Urinary bladder (tissue), 4 donors: ENCODE measurements around the gene TNNC1. TPM values are rescaled to one million over a fixed set of nuclear protein-coding genes. Genes with fewer than 3 reads are reported as not detected.

Source experiments
- DNase-seq: peaks from one replicate; pipeline ENCODE4 v3.0.0-alpha.2; 2015; ENCODE audit errors: extremely low spot score
- H3K27ac ChIP-seq: one replicate; pipeline ENCODE4 v1.5.1; 2013; ENCODE audit warnings: low read depth, mild to moderate bottlenecking, moderate library complexity
- H3K36me3 ChIP-seq: one replicate; pipeline ENCODE4 v1.6.1; 2013; ENCODE audit warnings: mild to moderate bottlenecking, moderate library complexity; ENCODE audit not compliant: insufficient read depth
- H3K4me1 ChIP-seq: one replicate; pipeline ENCODE4 v1.6.1; 2013; ENCODE audit warnings: mild to moderate bottlenecking, moderate library complexity; ENCODE audit not compliant: insufficient read depth
- H3K4me3 ChIP-seq: one replicate; pipeline ENCODE4 v1.5.1; 2013; ENCODE audit warnings: low read depth, low read length
- WGBS: extraction: QIAGEN DNeasy Blood & Tissue Kit; methylation state at CpG from one replicate; pipeline ENCODE4 v1.1.7; 2013; 5-methylcytosine and 5-hydroxymethylcytosine counted together
- polyA plus RNA-seq: library from polyadenylated mRNA; stranded (reverse); fragments of 200-250 nt; gene quantifications from one replicate; pipeline ENCODE4 v1.2.3, GENCODE V29; 2013
- total RNA-seq: library from RNA; depleted of rRNA; stranded (reverse); fragments of >200 nt; gene quantifications from one replicate; pipeline ENCODE4 v1.2.3, GENCODE V29; 2014
- donor health status: healthy with polysubstance abuse.
- donor health status: healthy.

TNNC1 gene
- total and polyA plus RNA-seq, 2 donors, result 3.1 to 68.4 TPM

DNA sequence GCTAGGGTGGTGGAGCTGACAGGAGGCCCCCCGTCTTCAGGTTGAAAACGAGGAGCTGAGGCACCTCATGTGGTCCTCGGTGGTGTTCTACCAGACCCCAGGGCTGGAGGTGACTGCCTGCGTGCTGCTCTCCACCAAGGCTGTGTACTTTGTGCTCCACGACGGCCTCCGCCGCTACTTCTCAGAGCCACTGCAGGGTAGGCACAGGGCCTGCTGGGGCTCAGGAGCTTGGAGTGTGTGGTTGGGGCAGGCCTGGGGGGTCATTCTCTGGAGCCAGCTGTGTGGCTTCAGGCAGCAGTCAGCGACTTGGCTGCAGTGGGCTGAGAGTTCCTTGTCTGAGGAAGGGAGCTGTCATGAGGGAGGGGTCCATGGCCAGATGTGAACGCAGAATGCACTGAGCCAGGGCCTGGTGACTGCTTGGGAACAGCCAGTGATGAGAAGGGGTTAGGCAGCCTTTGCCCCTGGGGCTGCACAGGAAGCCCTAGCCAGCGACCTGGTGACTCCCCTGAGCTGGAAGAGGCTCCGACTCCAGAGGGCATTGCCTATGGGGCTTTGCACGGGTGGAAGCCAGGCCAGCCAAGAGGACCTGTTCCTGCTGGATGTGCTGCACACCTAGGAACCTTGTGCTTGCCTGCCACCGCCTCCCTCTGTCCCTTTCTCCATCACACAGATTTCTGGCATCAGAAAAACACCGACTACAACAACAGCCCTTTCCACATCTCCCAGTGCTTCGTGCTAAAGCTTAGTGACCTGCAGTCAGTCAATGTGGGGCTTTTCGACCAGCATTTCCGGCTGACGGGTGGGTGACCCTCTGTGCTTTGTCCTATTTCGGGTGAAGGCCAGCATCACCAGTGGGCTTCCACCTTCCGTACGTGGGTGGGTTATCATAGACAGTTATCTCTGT is 36.4 kb upstream of the TNNC1 start:
- H3K4me3 ChIP-seq, result no peak overlapping the region
- no peak for DNase-seq
- no peaks in the 10 kb centered on the region for H3K4me1 ChIP-seq
- WGBS, result 82% methylated on average over 22 of the region's 22 CpGs
- H3K27ac ChIP-seq, result no peak overlapping the region
- H3K36me3 ChIP-seq, result peaks cover 16% of the 10 kb centered on the region

GRCh38 chr3:52489453-52489852 is 35.6 kb upstream of the TNNC1 start:
- no peak for DNase-seq
- 92% methylated on average over 18 of the region's 18 CpGs for WGBS
- Histone ChIP-seq H3K4me3 (no peak overlapping the region), H3K36me3 (peaks cover 16% of the 10 kb centered on the region), H3K27ac (no peak overlapping the region), H3K4me1 (no peaks in the 10 kb centered on the region)

GRCh38 chr3:52488746-52489145 is 34.9 kb upstream of the TNNC1 start:
- H3K27ac ChIP-seq, result no peak overlapping the region
- DNase-seq, result no peak
- H3K36me3 ChIP-seq, result peaks cover 16% of the 10 kb centered on the region
- H3K4me1 ChIP-seq, result no peaks in the 10 kb centered on the region
- H3K4me3 ChIP-seq, result no peak overlapping the region
- WGBS, result 91% methylated on average over 3 of the region's 3 CpGs

GRCh38 chr3:52487788-52488691 is 34.2 kb upstream of the TNNC1 start:
- no peak for DNase-seq
- WGBS, result 96% methylated on average over 59 of the region's 59 CpGs
- Histone ChIP-seq H3K36me3 (peaks cover 15% of the 10 kb centered on the region), H3K4me3 (no peak overlapping the region), H3K4me1 (no peaks in the 10 kb centered on the region), H3K27ac (no peak overlapping the region)

GRCh38 chr3:52487050-52487787 is 33.4 kb upstream of the TNNC1 start:
- peaks cover 14% of the 10 kb centered on the region for H3K36me3 ChIP-seq
- DNase-seq, result no peak
- H3K27ac ChIP-seq, result no peak overlapping the region
- H3K4me3 ChIP-seq, result no peak overlapping the region
- 91% methylated on average over 31 of the region's 31 CpGs for WGBS
- H3K4me1 ChIP-seq, result no peaks in the 10 kb centered on the region

- WGBS, result 67% methylated on average over 10 of the region's 10 CpGs
- no peak for DNase-seq
- H3K27ac ChIP-seq, result peak overlapping the region; percentile 69
- peaks cover 7% of the 10 kb centered on the region for H3K36me3 ChIP-seq
- no peak overlapping the region for H3K4me3 ChIP-seq
- H3K4me1 ChIP-seq, result no peaks in the 10 kb centered on the region
These were observed 31.0 kb upstream of the TNNC1 start for GRCh38 chr3:52484680-52485461.

- WGBS, result 37% methylated on average over 13 of the region's 13 CpGs
- Histone ChIP-seq H3K4me1 (no peaks in the 10 kb centered on the region), H3K36me3 (peaks cover 13% of the 10 kb centered on the region), H3K4me3 (no peak overlapping the region), H3K27ac (no peak overlapping the region)
- peak; percentile 56 for DNase-seq
These were observed 29.9 kb upstream of the TNNC1 start for GRCh38 chr3:52483577-52484381.

GRCh38 chr3:52483081-52483480 is 29.2 kb upstream of the TNNC1 start:
- Histone ChIP-seq H3K4me1 (no peaks in the 10 kb centered on the region), H3K27ac (no peak overlapping the region), H3K36me3 (peaks cover 10% of the 10 kb centered on the region), H3K4me3 (no peak overlapping the region)
- 85% methylated on average over 14 of the region's 14 CpGs for WGBS
- no peak for DNase-seq

- 85% methylated on average over 23 of the region's 23 CpGs for WGBS
- no peak for DNase-seq
- H3K36me3 ChIP-seq, result peaks cover 13% of the 10 kb centered on the region
These were observed 28.1 kb upstream of the TNNC1 start for GRCh38 chr3:52481819-52482521.

GRCh38 chr3:52480768-52481715 is 27.2 kb upstream of the TNNC1 start:
- DNase-seq, result no peak
- H3K4me1 ChIP-seq, result no peaks in the 10 kb centered on the region
- WGBS, result 71% methylated on average over 27 of the region's 27 CpGs
- no peak overlapping the region for H3K27ac ChIP-seq
- no peak overlapping the region for H3K4me3 ChIP-seq
- peaks cover 13% of the 10 kb centered on the region for H3K36me3 ChIP-seq

More at GRCh38 chr3:52481819-52482521, 28.1 kb upstream of the TNNC1 start:
- H3K27ac ChIP-seq, result peak overlapping the region; percentile 34
- no peak overlapping the region for H3K4me3 ChIP-seq
- H3K4me1 ChIP-seq, result no peaks in the 10 kb centered on the region
